GM10266 (cell line): Measurements from ENCODE around the gene VKORC1L1.
"Not testable (repeated sequence)": the region's sequence is repeated elsewhere in the genome, so short reads cannot be mapped to it uniquely, and the experiment has no call there.

Experiments
- DNase-seq: peaks from one replicate; pipeline ENCODE4 v3.0.0; 2012; ENCODE audit errors: extremely low spot score
- TF ChIP-seq, protein P1 (sequence below): IDR thresholded peaks from 2 replicates; pipeline ENCODE4 v1.5.1; 2012; ENCODE audit warnings: mild to moderate bottlenecking, low read depth; ENCODE audit not compliant: control insufficient read depth, insufficient read depth; ENCODE audit errors: missing control alignments

Gene VKORC1L1

DNA sequence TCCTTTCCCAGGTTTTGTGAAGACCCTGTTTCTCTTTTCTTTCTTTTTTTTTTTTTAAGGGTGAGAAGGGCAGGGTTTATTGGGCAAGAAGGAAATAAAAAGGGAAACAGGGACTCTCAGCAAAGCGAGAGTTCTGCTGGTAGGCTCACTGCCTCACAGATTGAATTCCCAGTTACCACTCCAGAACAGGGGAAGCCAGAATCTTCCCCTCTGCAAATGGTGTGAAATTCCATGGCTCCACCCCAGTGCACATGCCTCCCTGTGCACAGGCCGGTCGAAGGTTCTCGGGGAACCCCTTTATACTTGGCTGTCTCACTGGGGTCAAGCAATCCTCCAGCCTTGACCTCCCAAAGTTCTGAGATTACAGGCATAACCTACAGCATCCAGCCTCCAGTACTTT, 119.7 kb downstream of the VKORC1L1 start:
- TF ChIP-seq, protein P1, sequence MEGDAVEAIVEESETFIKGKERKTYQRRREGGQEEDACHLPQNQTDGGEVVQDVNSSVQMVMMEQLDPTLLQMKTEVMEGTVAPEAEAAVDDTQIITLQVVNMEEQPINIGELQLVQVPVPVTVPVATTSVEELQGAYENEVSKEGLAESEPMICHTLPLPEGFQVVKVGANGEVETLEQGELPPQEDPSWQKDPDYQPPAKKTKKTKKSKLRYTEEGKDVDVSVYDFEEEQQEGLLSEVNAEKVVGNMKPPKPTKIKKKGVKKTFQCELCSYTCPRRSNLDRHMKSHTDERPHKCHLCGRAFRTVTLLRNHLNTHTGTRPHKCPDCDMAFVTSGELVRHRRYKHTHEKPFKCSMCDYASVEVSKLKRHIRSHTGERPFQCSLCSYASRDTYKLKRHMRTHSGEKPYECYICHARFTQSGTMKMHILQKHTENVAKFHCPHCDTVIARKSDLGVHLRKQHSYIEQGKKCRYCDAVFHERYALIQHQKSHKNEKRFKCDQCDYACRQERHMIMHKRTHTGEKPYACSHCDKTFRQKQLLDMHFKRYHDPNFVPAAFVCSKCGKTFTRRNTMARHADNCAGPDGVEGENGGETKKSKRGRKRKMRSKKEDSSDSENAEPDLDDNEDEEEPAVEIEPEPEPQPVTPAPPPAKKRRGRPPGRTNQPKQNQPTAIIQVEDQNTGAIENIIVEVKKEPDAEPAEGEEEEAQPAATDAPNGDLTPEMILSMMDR = no peak
- no peak for DNase-seq

DNA sequence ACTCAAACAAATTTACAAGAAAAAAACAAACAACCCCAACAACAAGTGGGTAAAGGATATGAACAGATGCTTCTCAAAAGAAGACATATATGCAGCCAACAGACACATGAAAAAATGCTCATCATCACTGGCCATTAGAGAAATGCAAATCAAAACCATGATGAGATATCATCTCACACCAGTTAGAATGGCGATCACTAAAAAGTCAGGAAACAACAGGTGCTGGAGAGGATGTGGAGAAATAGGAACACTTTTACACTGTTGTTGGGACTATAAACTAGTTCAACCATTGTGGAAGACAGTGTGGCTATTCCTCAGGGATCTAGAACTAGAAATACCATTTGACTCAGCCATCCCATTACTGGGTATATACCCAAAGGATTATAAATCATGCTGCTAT, 122.1 kb downstream of the VKORC1L1 start:
- not testable (repeated sequence) for DNase-seq

DNA sequence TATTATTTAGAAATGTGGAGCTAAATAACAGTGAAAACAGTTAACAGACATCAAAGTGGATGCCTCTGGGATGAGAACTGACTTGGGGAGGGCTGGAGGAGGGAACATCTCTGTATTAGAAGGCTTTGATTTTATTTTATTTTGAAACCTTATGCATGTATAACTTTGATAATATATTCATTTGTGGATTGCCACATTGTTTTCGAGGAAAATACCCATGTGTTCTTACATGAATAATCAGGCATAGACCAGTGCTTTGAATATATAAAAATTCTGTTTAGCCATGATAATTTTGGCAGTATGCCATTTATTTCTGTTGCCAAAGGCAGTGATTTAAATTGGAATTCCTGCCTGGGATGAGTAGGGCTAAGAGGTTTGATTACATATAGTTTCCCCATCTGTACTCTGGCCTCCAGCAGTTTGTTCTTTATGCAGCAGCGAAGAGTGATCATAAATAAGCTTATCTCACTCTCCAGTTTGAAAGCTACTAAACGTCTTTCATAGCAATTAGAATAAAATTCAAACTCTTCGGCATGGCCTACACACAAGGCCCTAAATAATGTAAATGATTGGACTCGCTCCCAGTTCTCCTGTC, 128.0 kb downstream of the VKORC1L1 start:
- not testable (repeated sequence) for DNase-seq

DNA sequence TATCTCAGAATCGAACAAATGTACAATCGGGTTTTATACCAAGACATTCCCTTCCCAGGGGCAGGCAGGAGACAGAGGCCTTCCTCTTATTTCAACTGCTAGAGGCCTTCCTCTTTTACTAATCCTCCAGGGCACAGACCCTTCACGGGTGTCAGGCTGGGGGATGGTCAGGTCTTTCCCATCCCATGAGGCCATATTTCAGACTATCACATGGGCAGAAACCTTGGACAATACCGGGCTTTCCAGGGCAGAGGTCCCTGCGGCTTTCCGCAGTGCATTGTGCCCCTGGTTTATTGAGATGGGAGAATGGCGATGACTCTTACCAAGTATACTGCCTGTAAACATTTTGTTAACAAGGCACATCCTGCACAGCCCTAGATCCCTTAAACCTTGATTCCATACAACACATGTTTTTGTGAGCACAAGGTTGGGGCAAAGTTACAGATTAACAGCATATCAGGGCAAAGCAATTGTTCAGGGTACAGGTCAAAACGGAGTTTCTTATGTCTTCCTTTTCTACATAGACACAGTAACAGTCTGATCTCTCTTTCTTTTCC, 132.3 kb downstream of the VKORC1L1 start:
- not testable (repeated sequence) for DNase-seq

DNA sequence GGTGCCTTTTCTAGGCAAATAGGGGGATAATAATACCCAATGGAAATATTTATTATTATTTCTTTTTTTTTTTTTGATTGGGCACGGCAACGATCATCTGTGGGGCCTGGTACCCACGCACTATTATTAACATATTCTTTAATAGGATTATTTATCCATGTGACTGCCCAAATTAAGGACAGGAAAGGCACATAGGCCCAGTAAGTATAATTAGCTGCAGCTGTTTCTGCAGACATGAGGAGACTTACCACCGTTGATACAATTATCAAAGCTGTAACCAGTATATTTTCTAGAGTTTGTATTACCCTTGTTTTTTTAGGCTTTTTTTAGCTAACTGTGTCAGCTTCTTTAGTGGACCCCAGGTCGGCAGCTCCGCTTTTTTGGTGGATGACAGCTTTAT, 134.4 kb downstream of the VKORC1L1 start:
- no peak for DNase-seq
- TF ChIP-seq, protein P1 = no peak
